OCI-LY7 (cell line): Measurements from ENCODE around the gene LRRTM3.

Experiments used
- CTCF ChIP-seq: fragments of 200-600 bp; sonication (generic); conservative IDR thresholded peaks from 2 replicates; pipeline ENCODE4 v1.5.1; 2014; ENCODE audit warnings: mild to moderate bottlenecking, antibody characterized with exemption, low read length, moderate library complexity, mixed read lengths
- EZH2phosphoT487 ChIP-seq: fragments of 200-600 bp; sonication (generic); IDR thresholded peaks from 2 replicates; pipeline ENCODE4 v1.6.1; 2018; ENCODE audit warnings: low read depth, borderline replicate concordance, mild to moderate bottlenecking, mixed run types, antibody characterized with exemption, low read length, moderate library complexity, mixed read lengths

- no peak for TF ChIP-seq CTCF
- no peak for TF ChIP-seq EZH2phosphoT487
These were observed 193.8 kb downstream of the LRRTM3 start for GRCh38 chr10:67119651-67120050.
